ENCODE measurements around the gene GJC1.
"Not testable (repeated sequence)": the region's sequence is repeated elsewhere in the genome, so short reads cannot be mapped to it uniquely, and the experiment has no call there.

GJC1 gene

GRCh38 chr17:44761932-44762810, 67.9 kb downstream of the GJC1 start:
- no peak for DNase-seq

GRCh38 chr17:44760474-44761308, 69.4 kb downstream of the GJC1 start:
- no peak for DNase-seq

GRCh38 chr17:44759916-44760243, 70.2 kb downstream of the GJC1 start:
- DNase-seq = no peak

GRCh38 chr17:44759086-44759915, 70.8 kb downstream of the GJC1 start:
- DNase-seq = no peak

GRCh38 chr17:44758414-44759085, 71.5 kb downstream of the GJC1 start, which contains the start of gene ADAM11:
TSS of gene ADAM11 (plus strand) at chr17:44758988. CDS start at chr17:44759200, 212 bp downstream.
- peak in 2 of 56 donors; percentile 29 to 34 for DNase-seq

GRCh38 chr17:44757918-44758413, 72.1 kb downstream of the GJC1 start:
- no peak for DNase-seq

GRCh38 chr17:44757045-44757917, 72.8 kb downstream of the GJC1 start:
- no peak for DNase-seq

- not testable (repeated sequence) for DNase-seq
Observed at GRCh38 chr17:44755180-44755579, 74.9 kb downstream of the GJC1 start.

GRCh38 chr17:44754276-44754675, 75.8 kb downstream of the GJC1 start:
- no peak for DNase-seq

- no peak for DNase-seq
Observed at GRCh38 chr17:44752953-44753861, 76.9 kb downstream of the GJC1 start.

GRCh38 chr17:44751806-44752205, 78.3 kb downstream of the GJC1 start:
- DNase-seq = no peak

- no peak for DNase-seq
Observed at GRCh38 chr17:44751331-44751730, 78.8 kb downstream of the GJC1 start.

- peak in 5 of 56 donors; percentile 36 to 58 (median 48) for DNase-seq
Observed at GRCh38 chr17:44749980-44750318, 80.1 kb downstream of the GJC1 start.

- peak in 25 of 56 donors; percentile 10 to 63 (median 32) for DNase-seq
Observed at GRCh38 chr17:44749076-44749979, 80.8 kb downstream of the GJC1 start.
